Neural crest cell (in vitro differentiated cells): ENCODE measurements around the gene PNPLA7. TPM values are rescaled to one million over a fixed set of nuclear protein-coding genes. Genes with fewer than 3 reads are reported as not detected.

ENCODE experiments used
- DNase-seq: peaks from one replicate; pipeline ENCODE4 v3.0.0; 2021; ENCODE audit warnings: low read depth, mixed read lengths, low spot score
- H3K27ac Mint-ChIP-seq: one replicate; pipeline ENCODE4 v1.8.0; 2021; ENCODE audit warnings: mild to moderate bottlenecking, mixed read lengths; ENCODE audit not compliant: unreplicated experiment
- H3K27me3 Mint-ChIP-seq: 2 replicates; pipeline ENCODE4 v1.8.0; 2021; ENCODE audit warnings: low read depth, mild to moderate bottlenecking, mixed read lengths
- H3K36me3 Mint-ChIP-seq: 2 replicates; pipeline ENCODE4 v1.8.0; 2021; ENCODE audit warnings: low read depth, mild to moderate bottlenecking, mixed read lengths
- H3K4me1 Mint-ChIP-seq: 2 replicates; pipeline ENCODE4 v1.8.0; 2021; ENCODE audit warnings: mixed read lengths
- H3K4me3 Mint-ChIP-seq: one replicate; pipeline ENCODE4 v1.8.0; 2021; ENCODE audit warnings: mild to moderate bottlenecking, mixed read lengths
- H3K9me3 Mint-ChIP-seq: 2 replicates; pipeline ENCODE4 v1.8.0; 2021; ENCODE audit warnings: mixed read lengths
- total RNA-seq: library from RNA; stranded (reverse); gene quantifications from 2 replicates; pipeline ENCODE4 v1.2.1, GENCODE V29; 2021
- TF ChIP-seq, protein P1 (sequence below): fragments of 200-600 bp; sonication (generic); conservative IDR thresholded peaks from 2 replicates; pipeline ENCODE4 v1.5.0; 2021; ENCODE audit warnings: antibody characterized with exemption, mild to moderate bottlenecking

PNPLA7 gene
- total RNA-seq, 1 donor from 2014 or later, result 2.2 TPM

DNA sequence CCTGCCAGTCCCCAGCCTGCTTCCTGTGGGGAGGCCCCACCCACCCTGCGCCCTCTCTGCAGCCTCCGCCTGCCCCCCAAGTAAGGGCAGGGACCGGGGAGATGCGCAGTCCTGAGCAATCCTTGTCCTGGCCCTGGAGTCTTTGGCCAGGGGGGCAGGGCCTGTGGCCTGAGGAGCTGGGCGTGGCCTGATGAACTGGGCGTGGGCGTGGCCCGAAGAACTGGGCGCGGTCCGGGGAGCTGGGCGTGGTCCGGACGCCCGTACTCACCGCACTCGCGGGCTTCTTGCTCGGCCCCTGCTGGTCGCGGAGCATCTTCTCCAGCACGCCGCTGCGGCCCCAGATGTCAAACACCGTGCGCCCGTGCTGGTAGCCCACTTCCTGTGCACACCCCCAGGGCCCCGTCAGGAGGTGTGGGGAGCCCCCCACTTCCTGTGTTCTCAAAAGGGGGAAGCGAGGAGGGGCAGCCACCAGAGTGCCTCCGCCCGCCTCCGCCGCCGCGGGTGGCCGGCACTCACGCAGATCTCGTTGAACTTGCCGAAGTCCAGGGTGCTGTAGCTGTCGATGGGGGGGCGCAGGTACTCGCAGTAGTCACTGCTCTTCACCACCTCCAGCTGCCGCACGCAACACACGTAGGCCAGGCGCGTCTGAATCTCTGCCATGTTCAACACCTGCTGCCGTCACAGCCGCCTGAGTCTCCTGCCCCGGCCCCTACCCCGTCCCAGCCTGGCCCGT lies 88.4 kb downstream of the PNPLA7 start:
- Mint-ChIP-seq H3K4me3 (no peak overlapping the region), H3K27ac (no peak overlapping the region), H3K4me1 (no peaks in the 10 kb centered on the region), H3K9me3 (no peaks in the 10 kb centered on the region), H3K27me3 (peaks cover 3% of the 10 kb centered on the region), H3K36me3 (no peaks in the 10 kb centered on the region)
- peak; percentile 71 for DNase-seq
- TF ChIP-seq, protein P1, sequence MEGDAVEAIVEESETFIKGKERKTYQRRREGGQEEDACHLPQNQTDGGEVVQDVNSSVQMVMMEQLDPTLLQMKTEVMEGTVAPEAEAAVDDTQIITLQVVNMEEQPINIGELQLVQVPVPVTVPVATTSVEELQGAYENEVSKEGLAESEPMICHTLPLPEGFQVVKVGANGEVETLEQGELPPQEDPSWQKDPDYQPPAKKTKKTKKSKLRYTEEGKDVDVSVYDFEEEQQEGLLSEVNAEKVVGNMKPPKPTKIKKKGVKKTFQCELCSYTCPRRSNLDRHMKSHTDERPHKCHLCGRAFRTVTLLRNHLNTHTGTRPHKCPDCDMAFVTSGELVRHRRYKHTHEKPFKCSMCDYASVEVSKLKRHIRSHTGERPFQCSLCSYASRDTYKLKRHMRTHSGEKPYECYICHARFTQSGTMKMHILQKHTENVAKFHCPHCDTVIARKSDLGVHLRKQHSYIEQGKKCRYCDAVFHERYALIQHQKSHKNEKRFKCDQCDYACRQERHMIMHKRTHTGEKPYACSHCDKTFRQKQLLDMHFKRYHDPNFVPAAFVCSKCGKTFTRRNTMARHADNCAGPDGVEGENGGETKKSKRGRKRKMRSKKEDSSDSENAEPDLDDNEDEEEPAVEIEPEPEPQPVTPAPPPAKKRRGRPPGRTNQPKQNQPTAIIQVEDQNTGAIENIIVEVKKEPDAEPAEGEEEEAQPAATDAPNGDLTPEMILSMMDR, result peak; percentile 28

- Mint-ChIP-seq H3K27me3 (peaks cover 3% of the 10 kb centered on the region), H3K36me3 (no peaks in the 10 kb centered on the region), H3K9me3 (no peaks in the 10 kb centered on the region), H3K4me3 (no peak overlapping the region), H3K4me1 (no peaks in the 10 kb centered on the region), H3K27ac (no peak overlapping the region)
- DNase-seq, result no peak
- TF ChIP-seq, protein P1, result no peak
Observed at GRCh38 chr9:137461316-137461662, 88.9 kb downstream of the PNPLA7 start.

DNA sequence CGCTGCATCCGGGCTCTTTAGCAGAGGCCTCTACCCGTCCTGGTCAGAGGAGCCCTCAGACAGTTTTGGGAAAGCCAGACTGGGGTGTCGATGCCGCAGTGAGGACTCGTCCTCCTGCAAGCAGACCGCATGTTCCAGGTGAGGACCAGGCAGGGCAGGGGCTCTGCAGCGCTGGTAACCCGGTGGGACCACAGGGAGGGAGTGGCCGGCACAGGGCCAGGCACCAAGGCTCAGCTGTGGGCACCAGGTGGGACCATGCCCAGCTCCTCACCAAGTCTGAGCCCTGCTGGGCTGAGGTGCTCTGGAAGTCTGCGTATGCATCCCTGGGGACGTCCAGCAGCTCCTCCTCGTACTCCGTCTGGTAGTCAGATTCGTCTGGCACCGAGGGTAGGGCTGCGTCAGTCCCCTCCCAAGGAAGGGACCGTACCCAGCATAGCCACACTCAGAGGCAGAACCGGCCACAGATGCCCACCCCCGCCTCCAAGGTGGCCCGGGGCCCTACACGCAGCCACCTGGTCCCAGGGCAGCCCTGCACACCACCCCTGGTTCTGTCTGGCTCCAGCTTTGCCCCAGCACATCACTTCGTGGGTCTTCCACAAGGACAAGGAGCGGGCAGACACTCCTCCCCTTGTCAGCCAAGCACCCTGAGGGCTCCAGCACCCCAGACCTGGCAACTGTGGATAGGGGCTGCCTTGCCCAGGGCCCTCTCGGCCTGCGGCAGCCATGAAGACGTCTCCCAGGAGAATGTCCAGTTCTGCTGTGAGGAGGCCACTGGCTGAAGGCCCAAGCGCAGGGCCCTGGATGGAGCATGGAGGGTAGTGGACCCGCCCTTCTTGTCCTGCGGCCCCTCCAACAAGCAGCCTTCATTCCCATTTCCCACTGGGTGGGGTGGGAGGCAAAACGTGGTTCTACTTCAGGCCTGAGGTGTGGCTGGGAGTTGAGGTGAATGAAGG lies 89.6 kb downstream of the PNPLA7 start:
- no peaks in the 10 kb centered on the region for H3K9me3 Mint-ChIP-seq

GRCh38 chr9:137459601-137460362 lies 90.4 kb downstream of the PNPLA7 start:
- Mint-ChIP-seq H3K4me3 (peak overlapping the region; percentile 59), H3K9me3 (no peaks in the 10 kb centered on the region), H3K27me3 (peaks cover 3% of the 10 kb centered on the region), H3K4me1 (no peaks in the 10 kb centered on the region), H3K27ac (peak overlapping the region; percentile 35), H3K36me3 (no peaks in the 10 kb centered on the region)
- no peak for DNase-seq
- TF ChIP-seq, protein P1, result no peak

More for the DNA sequence above, 89.6 kb downstream of the PNPLA7 start:
- Mint-ChIP-seq H3K27ac (no peak overlapping the region), H3K4me3 (no peak overlapping the region), H3K27me3 (peaks cover 3% of the 10 kb centered on the region), H3K4me1 (no peaks in the 10 kb centered on the region), H3K36me3 (no peaks in the 10 kb centered on the region)
- TF ChIP-seq, protein P1, result no peak
- DNase-seq, result no peak

DNA sequence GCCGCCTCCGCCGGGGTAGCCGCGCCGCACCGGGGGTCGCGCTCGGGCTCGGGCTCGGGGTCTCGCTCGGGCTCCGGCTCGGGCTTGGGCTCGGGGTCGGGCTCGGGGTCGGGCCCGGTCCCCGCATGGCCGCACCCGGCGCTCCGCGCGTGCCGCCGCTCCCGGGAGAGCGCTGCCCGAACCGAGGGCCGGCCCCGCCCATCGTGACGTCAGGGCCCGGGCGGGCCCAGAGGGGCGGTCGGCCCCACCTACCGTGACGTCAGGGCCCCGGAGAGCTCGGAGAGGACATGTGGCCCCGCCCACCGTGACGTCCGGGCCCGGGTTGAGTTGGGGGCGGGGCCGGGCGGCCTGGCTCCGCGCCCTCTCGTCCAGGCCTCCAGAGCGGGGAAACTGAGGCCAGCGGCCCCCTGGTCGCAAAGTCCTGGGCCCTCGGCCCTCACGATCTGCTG lies 91.0 kb downstream of the PNPLA7 start, which contains the start of gene NSMF:
Gene NSMF (minus strand): TSS at position 183 of the 449 bp plus-strand sequence. CDS start 232 bp downstream, outside the sequence.
- Mint-ChIP-seq H3K4me1 (no peaks in the 10 kb centered on the region), H3K27ac (peak within 1 kb of the TSS; percentile 35)

More for the DNA sequence above, 91.0 kb downstream of the PNPLA7 start, which contains the start of gene NSMF:
- peak; percentile 92 for DNase-seq
- Mint-ChIP-seq H3K9me3 (no peaks in the 10 kb centered on the region), H3K36me3 (no peaks in the 10 kb centered on the region), H3K4me3 (peak within 1 kb of the TSS; percentile 59), H3K27me3 (peaks cover 3% of the 10 kb centered on the region)
- TF ChIP-seq, protein P1, result no peak
